Mononuclear cell (primary cell): ENCODE results near the gene SIGLEC11. TPM values are rescaled to one million over a fixed set of nuclear protein-coding genes. Genes with fewer than 3 reads are reported as not detected.

Experiments used
- H3K27me3 ChIP-seq: 2 replicates; pipeline ENCODE4 v1.6.0; 2011; ENCODE audit warnings: low read length, control low read depth; ENCODE audit not compliant: insufficient read depth
- H3K4me1 ChIP-seq: 2 replicates; pipeline ENCODE4 v1.5.1; 2011; ENCODE audit warnings: mild to moderate bottlenecking, low read length, control low read depth; ENCODE audit not compliant: insufficient read depth
- H3K4me3 ChIP-seq: 2 replicates; pipeline ENCODE4 v1.5.1; 2011; ENCODE audit warnings: mild to moderate bottlenecking, low read length, moderate library complexity
- H3K9me3 ChIP-seq: 2 replicates; pipeline ENCODE4 v1.5.1; 2011; ENCODE audit warnings: low read depth, mild to moderate bottlenecking, control low read depth, low read length
- total RNA-seq: library from RNA; depleted of rRNA; stranded (reverse); fragments of >200 nt; gene quantifications from one replicate; pipeline ENCODE4 v1.2.3, GENCODE V29; 2012

SIGLEC11 gene
- total RNA-seq, 1 donor, result 0.10 TPM

DNA sequence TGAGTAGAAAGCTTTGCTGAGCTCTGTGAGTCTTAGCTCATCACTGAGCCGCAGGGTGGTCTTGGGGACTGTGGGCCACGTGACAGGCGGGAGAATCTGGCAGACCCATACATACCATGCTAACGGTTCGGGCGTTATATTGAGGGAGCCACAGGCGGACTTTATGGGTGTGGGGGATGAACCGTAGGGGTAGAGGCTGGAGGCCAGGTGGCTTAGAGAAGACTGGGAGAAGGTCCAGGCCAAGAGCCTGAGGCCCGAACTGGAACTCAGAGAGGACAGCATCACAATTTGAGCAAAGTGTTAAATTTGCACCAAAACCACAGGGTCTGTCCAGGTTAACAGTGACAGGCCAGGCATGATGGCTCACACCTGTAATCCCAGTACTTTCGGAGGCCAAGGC lies 47.3 kb downstream of the SIGLEC11 start:
- no peaks in the 10 kb centered on the region for H3K27me3 ChIP-seq
- no peak overlapping the region for H3K4me3 ChIP-seq
- peaks cover 53% of the 10 kb centered on the region for H3K4me1 ChIP-seq
- no peaks in the 10 kb centered on the region for H3K9me3 ChIP-seq

DNA sequence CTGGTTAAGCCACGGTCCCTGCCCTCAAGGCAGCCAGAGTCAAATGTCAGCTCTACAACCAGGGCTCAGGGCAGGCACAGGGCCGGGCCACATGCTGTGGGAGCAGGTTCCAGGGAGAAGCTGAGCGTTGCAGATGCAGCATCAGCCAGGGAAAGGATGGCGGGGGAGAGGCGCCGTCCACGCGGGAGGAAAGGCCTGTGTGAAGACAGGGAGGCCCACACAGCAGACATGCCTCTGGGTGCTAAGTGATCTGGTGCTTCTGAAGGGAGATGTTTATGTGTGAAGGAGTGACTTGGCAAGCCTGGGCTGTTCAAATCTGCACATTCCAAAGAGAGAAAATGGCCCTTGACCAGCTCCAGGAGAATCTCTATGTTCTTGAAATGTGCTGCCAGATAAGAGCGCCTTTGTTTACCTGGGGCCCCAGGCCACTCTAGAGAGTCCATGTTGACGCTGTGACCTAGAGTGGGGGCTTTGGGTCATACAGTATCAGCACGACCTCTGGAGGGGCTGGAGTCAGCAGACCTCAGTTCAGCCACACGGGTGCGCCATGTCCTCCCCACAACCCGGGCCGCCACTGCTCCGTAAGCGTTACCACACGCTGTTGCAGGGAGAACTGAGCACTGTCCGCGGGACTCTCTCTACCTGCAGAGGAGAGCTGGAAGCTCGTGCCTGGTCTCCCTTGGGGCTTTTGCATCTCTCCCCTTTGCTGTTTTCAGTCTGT lies 47.8 kb downstream of the SIGLEC11 start:
- Histone ChIP-seq H3K9me3 (no peaks in the 10 kb centered on the region), H3K4me1 (peaks cover 48% of the 10 kb centered on the region), H3K27me3 (no peaks in the 10 kb centered on the region), H3K4me3 (no peak overlapping the region)

DNA sequence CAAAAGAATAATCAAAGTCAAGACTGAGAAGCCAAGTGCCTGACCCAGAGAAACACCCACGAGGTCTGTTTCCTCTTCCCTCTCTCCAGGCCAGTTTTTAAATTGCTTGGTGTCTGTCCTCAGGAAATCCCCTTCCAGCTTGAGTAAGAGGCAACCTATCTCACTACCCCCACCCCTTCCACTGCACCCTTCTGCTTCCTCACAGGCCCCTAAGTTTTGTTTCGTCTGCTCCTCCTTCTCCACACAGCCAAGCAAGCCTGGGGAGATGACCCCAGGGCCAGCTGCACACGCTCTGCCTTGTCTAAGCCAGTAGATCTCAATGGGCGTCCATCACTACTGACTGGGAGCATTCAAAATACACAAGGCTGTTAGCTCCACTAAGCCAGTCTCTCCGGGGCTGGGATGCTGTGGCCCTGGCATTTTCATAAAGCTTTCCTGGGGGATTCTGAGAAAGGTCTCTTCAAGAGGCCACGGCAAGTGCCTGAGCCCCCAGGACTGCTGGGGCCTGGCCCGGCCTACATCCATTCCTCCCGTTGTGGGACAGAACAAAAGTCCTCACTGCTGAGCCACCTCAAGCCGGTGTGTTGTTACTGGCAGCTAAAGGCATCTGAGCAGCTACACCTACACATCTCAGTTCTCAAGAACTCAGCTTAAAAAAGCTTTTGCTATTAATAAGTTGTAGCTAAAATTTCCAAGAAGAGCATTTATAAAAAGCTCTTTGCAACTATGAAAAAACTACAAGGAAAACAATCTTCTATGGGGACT lies 49.4 kb downstream of the SIGLEC11 start:
- H3K9me3 ChIP-seq, result no peaks in the 10 kb centered on the region
- H3K27me3 ChIP-seq, result no peaks in the 10 kb centered on the region
- peaks cover 39% of the 10 kb centered on the region for H3K4me1 ChIP-seq
- H3K4me3 ChIP-seq, result no peak overlapping the region

DNA sequence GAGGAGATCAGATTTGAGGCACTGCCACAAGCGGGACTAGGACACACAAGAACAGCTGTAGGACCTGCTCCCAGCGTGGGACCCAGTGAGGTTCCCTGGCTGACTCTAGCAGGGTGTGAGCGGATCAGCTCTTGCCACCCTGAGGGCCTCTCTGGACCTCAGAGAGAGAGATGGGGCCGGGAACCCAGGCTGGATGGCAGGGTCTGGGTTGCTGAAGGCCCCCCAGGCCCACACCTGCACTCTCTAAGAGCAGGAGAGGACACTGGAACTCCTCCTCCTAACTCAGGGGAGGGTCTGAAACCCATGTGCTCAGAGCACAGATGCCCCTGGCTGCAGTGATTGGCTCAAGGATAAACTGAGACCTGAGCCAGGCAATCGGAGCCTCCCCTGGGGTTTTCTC lies 50.8 kb downstream of the SIGLEC11 start:
- H3K27me3 ChIP-seq, result no peaks in the 10 kb centered on the region
- H3K4me3 ChIP-seq, result no peak overlapping the region
- peaks cover 46% of the 10 kb centered on the region for H3K4me1 ChIP-seq
- no peaks in the 10 kb centered on the region for H3K9me3 ChIP-seq

DNA sequence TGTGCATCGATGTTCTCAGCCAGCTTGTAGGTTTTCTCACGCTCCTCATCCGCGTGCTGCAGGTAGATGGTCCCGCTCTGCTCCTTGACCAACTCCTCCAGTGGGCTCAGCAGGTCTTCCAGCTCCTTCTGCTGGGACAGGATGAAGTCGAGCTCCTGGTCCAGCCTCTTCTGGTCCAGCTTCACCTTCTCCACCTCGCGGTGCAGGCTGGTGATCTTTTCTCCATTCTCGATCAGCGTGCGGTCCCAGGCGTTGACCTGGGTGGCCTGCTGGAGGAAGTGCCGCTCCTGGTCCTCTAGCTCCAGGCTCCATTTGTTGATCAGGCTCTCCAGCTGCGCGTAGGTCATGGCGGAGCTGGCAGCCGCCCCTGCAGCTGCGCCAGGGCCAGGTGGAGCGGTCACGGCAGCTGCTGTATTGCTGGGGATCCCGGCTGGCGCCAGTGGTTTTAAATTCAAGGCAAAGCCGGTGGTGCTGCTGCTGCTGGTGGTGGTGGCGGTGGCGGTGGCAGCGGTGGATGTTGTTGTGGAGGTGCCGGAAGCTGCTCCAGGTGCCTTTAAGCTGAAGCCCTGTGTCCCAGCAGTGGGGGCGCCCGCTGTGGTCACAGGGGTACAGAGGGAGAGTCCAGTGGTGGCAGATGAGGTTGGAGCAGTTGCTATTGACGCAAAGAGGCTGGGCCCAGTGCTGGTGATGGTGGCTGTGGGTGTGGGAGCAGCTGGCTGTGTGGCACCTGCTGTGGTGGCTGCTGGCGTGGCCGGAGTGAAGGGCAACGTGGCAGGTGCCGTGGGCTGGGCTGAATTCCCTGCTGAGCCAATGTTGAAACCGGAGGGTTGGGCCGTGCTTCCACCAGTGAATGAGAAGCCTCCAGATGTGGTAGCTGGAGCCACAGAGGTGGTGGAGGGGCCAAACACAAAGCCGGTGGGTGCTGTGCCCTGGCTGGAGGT lies 52.2 kb downstream of the SIGLEC11 start:
- peaks cover 57% of the 10 kb centered on the region for H3K4me1 ChIP-seq
- H3K4me3 ChIP-seq, result no peak overlapping the region
- no peaks in the 10 kb centered on the region for H3K27me3 ChIP-seq
- H3K9me3 ChIP-seq, result no peaks in the 10 kb centered on the region

DNA sequence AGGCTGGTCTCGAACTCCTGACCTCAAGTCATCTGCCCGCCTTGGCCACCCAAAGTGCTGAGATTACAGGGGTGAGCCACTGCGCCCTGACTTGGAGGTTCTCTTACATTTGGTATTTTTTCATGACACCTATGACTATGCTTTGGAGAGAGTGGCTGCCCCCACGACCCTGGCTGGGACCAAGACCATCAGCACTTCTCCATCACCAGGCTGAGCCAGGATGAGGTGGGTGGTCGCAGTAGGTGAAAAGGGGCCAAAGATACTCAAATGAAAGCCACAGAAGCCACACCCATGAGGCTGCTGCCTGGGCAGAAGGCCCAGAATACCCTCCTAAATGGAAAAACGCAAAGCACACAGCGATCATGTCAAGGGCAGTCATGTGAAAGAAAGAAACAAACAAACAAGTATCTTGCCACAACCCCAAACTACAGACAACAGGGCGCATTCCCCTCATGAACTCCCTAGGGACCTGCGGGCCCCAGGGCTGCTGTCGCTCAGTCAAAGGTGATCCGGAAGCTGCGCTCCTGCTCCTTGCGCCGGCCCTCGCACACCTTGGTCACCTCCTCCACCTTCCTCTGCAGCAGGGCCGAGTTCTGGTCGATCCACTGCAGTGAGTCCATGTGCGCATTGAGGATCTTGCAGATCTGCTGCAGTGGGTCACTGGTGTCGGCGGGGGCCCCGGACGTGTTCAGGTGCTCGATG lies 53.1 kb downstream of the SIGLEC11 start:
- Histone ChIP-seq H3K4me3 (no peak overlapping the region), H3K27me3 (no peaks in the 10 kb centered on the region), H3K4me1 (peaks cover 53% of the 10 kb centered on the region), H3K9me3 (no peaks in the 10 kb centered on the region)

DNA sequence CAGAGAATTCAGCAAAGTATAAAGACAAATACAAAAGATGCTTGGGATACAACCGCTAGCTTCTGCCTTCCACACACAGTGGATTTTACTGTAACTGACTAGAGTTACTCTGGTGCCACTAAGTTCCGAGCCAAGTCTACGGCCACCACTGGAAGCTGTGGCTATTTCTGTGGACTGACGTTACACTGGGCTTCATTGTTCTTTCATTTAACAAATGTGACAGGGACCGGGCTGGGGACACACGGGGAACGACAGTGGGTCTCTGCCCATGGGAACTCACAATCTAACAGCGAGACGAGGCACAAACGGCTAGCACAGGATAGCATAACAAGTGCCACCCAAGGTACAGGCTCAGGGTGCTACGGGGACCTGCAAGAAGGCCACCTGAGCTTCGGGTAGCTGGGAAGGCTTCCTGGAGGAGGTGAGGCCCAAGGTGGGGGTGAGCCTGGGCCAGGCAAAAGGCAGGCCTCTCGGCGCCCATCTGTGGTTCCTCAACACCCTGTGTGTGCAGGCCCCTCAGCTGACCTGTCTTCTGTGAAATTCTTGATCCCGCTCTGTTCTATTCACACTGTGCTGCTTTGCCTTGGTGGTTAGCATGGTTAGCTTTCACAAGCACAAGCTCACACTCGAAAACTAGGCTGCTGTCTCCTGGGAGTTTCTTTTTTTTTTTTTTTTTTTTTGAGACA lies 54.0 kb downstream of the SIGLEC11 start:
- H3K9me3 ChIP-seq, result no peaks in the 10 kb centered on the region
- H3K4me3 ChIP-seq, result no peak overlapping the region
- peaks cover 44% of the 10 kb centered on the region for H3K4me1 ChIP-seq
- no peaks in the 10 kb centered on the region for H3K27me3 ChIP-seq

DNA sequence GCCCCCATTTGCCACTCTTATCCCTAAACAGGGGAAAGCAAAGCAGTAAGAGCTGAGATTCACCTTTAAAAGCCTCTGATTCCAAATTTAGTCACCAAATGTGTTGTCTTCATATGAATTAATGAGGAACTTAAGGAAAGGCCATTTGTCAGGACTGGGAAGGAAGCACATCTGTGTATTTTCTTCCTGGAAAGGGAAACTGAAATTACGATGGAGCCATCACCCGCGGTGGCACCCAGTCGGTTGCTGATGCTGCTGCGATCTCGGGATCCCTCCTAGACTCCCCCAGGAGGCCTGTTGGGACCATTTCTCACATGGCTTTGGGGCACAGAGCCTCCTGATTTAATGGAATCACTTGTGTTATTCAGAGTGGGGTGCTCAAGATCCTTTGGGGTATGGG lies 56.8 kb downstream of the SIGLEC11 start:
- H3K4me1 ChIP-seq, result peaks cover 24% of the 10 kb centered on the region
- H3K4me3 ChIP-seq, result no peak overlapping the region
- H3K27me3 ChIP-seq, result no peaks in the 10 kb centered on the region
- H3K9me3 ChIP-seq, result no peaks in the 10 kb centered on the region

Other genes with a start within 250 kb of the SIGLEC11 start
- gene TSKS, start 197.9 kb downstream of the SIGLEC11 start, total RNA-seq, result 0.31 TPM
- gene AP2A1, start 194.2 kb downstream of the SIGLEC11 start, total RNA-seq, result 30.2 TPM
- 4.6 TPM for gene FUZ, start 147.9 kb downstream of the SIGLEC11 start, total RNA-seq
- gene MED25, start 142.9 kb downstream of the SIGLEC11 start, total RNA-seq, result 15.1 TPM
- 26.1 TPM for gene PTOV1, start 110.0 kb downstream of the SIGLEC11 start, total RNA-seq
- gene PNKP, start 93.6 kb downstream of the SIGLEC11 start, total RNA-seq, result 28.4 TPM
- 3.0 TPM for gene AKT1S1, start 83.8 kb downstream of the SIGLEC11 start, total RNA-seq
- gene TBC1D17, start 83.5 kb downstream of the SIGLEC11 start, total RNA-seq, result 6.1 TPM
- gene IL4I1, start 64.3 kb downstream of the SIGLEC11 start, total RNA-seq, result 2.0 TPM
- 5.0 TPM for gene ATF5, start 32.0 kb downstream of the SIGLEC11 start, total RNA-seq
- 21.8 TPM for gene NUP62, start 31.7 kb downstream of the SIGLEC11 start, total RNA-seq
- gene VRK3, start 64.2 kb upstream of the SIGLEC11 start, total RNA-seq, result 23.7 TPM
- 2.0 TPM for gene ZNF473, start 64.8 kb upstream of the SIGLEC11 start, total RNA-seq
- not detected for gene IZUMO2, start 202.1 kb upstream of the SIGLEC11 start, total RNA-seq
- not detected for gene MYH14, start 242.4 kb upstream of the SIGLEC11 start, total RNA-seq